ENCODE data around the gene CHKA. TPM values are rescaled to one million over a fixed set of nuclear protein-coding genes. Genes with fewer than 3 reads are reported as not detected.

CHKA gene
- total and polyA plus RNA-seq, 9 of the 15 experiments (the other 6 are each of a cell fraction or from before 2014, with no cell fraction given) = 3.6 to 37.0 (median 30.2) TPM

DNA sequence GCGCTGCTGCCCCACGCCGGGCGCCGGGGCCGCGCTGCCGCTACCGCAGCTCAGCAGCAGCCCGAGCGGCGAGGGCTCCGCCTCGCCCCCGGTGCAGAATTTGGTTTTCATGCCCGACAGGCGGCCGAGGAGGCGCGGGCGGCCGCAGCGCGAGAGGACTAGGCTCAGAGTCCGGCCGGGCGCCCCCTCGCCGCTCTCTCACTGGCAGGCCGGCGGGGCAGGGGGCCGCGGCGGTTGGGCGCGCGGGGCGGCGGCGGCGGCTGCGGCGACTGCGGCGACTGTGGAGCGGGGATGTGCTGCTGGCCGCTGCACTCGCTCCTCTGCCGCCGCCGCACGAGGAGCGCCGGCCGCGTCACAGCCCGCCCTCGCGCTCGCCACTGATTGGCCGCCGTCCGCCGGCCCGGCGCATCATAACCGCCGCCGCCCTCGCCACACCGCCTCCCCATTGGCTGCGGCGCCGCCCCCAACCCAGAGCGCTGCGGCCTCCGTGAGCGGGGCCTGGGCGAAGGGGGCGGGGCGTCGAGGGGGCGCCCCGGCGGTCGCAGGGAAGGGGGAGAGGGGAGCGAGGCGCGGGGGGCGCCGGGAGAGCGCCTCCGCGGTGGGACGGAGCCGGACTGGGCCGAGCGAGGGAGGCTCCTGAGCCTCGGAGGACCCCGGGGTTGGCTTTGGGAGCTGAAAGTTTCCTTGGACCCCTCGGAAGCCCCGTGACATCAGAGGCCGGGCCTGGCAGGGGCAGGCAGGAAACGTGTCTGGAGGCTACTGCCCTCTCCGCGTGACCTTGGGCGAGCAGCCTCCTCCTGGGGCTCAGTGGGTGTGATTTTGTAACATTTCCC, at the start of gene CHKA (continued):
- TF ChIP-seq, protein P1, sequence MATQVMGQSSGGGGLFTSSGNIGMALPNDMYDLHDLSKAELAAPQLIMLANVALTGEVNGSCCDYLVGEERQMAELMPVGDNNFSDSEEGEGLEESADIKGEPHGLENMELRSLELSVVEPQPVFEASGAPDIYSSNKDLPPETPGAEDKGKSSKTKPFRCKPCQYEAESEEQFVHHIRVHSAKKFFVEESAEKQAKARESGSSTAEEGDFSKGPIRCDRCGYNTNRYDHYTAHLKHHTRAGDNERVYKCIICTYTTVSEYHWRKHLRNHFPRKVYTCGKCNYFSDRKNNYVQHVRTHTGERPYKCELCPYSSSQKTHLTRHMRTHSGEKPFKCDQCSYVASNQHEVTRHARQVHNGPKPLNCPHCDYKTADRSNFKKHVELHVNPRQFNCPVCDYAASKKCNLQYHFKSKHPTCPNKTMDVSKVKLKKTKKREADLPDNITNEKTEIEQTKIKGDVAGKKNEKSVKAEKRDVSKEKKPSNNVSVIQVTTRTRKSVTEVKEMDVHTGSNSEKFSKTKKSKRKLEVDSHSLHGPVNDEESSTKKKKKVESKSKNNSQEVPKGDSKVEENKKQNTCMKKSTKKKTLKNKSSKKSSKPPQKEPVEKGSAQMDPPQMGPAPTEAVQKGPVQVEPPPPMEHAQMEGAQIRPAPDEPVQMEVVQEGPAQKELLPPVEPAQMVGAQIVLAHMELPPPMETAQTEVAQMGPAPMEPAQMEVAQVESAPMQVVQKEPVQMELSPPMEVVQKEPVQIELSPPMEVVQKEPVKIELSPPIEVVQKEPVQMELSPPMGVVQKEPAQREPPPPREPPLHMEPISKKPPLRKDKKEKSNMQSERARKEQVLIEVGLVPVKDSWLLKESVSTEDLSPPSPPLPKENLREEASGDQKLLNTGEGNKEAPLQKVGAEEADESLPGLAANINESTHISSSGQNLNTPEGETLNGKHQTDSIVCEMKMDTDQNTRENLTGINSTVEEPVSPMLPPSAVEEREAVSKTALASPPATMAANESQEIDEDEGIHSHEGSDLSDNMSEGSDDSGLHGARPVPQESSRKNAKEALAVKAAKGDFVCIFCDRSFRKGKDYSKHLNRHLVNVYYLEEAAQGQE (IDR thresholded peaks at IDR 0.05; ENCODE audit: borderline replicate concordance) = no peak
- TF ChIP-seq, protein P1 (CRISPR knock-in tag; IDR thresholded peaks at IDR 0.05; ENCODE audit: low read depth) = 0 out of 2 replicates have a peak, but pooled peaks have one; percentile 60
- no peak; the same call in 1 of the 2 replicates for TF ChIP-seq SOX6 (IDR thresholded peaks at IDR 0.05)
- peak; percentile 91 for TF ChIP-seq ZFX (CRISPR knock-in tag; IDR thresholded peaks at IDR 0.05)
- no peak for TF ChIP-seq SMARCB1 (IDR thresholded peaks at IDR 0.05; ENCODE audit: insufficient read length, low read depth)
- TF ChIP-seq HMG20B (CRISPR knock-in tag; IDR thresholded peaks at IDR 0.05) = no peak
- TF ChIP-seq, protein P2, sequence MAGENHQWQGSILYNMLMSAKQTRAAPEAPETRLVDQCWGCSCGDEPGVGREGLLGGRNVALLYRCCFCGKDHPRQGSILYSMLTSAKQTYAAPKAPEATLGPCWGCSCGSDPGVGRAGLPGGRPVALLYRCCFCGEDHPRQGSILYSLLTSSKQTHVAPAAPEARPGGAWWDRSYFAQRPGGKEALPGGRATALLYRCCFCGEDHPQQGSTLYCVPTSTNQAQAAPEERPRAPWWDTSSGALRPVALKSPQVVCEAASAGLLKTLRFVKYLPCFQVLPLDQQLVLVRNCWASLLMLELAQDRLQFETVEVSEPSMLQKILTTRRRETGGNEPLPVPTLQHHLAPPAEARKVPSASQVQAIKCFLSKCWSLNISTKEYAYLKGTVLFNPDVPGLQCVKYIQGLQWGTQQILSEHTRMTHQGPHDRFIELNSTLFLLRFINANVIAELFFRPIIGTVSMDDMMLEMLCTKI (IDR thresholded peaks at IDR 0.05; ENCODE audit: partially characterized antibody) = no peak
- peak; percentile 57 for TF ChIP-seq FOS (IDR thresholded peaks at IDR 0.05; ENCODE audit: extremely low read depth, insufficient read length)
- TF ChIP-seq U2AF2 (optimal IDR thresholded peaks at IDR 0.05; ENCODE audit: low read depth, low read length) = no peak
- TF ChIP-seq BCOR (IDR thresholded peaks at IDR 0.05) = no peak
- TF ChIP-seq, protein P3, sequence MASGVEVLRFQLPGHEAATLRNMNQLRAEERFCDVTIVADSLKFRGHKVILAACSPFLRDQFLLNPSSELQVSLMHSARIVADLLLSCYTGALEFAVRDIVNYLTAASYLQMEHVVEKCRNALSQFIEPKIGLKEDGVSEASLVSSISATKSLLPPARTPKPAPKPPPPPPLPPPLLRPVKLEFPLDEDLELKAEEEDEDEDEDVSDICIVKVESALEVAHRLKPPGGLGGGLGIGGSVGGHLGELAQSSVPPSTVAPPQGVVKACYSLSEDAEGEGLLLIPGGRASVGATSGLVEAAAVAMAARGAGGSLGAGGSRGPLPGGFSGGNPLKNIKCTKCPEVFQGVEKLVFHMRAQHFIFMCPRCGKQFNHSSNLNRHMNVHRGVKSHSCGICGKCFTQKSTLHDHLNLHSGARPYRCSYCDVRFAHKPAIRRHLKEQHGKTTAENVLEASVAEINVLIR (CRISPR knock-in tag; IDR thresholded peaks at IDR 0.05) = peak; percentile 67
- no peak for TF ChIP-seq ZNF146 (CRISPR knock-in tag; IDR thresholded peaks at IDR 0.05; ENCODE audit: unreplicated experiment)
- peak; percentile 48; the same call in 1 of the 2 replicates for TF ChIP-seq CHD2 (IDR thresholded peaks at IDR 0.05; ENCODE audit: low read depth, low read length)
- TF ChIP-seq TCF3 (CRISPR knock-in tag; IDR thresholded peaks at IDR 0.05) = no peak
- no peak for TF ChIP-seq ELF1 (tag; IDR thresholded peaks at IDR 0.05)
- TF ChIP-seq SAFB2 (IDR thresholded peaks at IDR 0.05; ENCODE audit: borderline replicate concordance, low read depth, low read length, severe bottlenecking) = no peak
- no peak for TF ChIP-seq ZNF696 (CRISPR knock-in tag; conservative IDR thresholded peaks at IDR 0.05)
- TF ChIP-seq SIN3A (IDR thresholded peaks at IDR 0.05; ENCODE audit: borderline replicate concordance in 2 of 2, control insufficient read depth in 1 of 2, low read depth in 2 of 2, low read length in 2 of 2) = no peak; a peak in 1 of 4 replicates
